HuH-7.5 (cell line): ENCODE results near the gene ARSB.
"Not testable (repeated sequence)": the region's sequence is repeated elsewhere in the genome, so short reads cannot be mapped to it uniquely, and the experiment has no call there.

Source experiments
- DNase-seq: peaks from one replicate; pipeline ENCODE4 v3.0.0; 2011; ENCODE audit warnings: low spot score

ARSB gene

GRCh38 chr5:78747705-78748359 lies 237.3 kb downstream of the ARSB start:
- no peak for DNase-seq

GRCh38 chr5:78747055-78747454 lies 238.1 kb downstream of the ARSB start:
- DNase-seq = no peak

- DNase-seq = no peak
Measured at GRCh38 chr5:78746021-78746770, 238.9 kb downstream of the ARSB start.

- DNase-seq = no peak
Measured at GRCh38 chr5:78744951-78745534, 240.1 kb downstream of the ARSB start.

GRCh38 chr5:78741019-78741418 lies 244.1 kb downstream of the ARSB start:
- DNase-seq = no peak

- DNase-seq = no peak
Measured at GRCh38 chr5:78738693-78739300, 246.3 kb downstream of the ARSB start.

GRCh38 chr5:78738104-78738503 lies 247.0 kb downstream of the ARSB start:
- no peak for DNase-seq

- no peak for DNase-seq
Measured at GRCh38 chr5:78735834-78736463, 249.2 kb downstream of the ARSB start.

- no peak for DNase-seq
Measured at GRCh38 chr5:78734950-78735349, 250.2 kb downstream of the ARSB start.

- DNase-seq = no peak
Measured at GRCh38 chr5:78734094-78734845, 250.8 kb downstream of the ARSB start.

GRCh38 chr5:78732721-78733120 lies 252.4 kb downstream of the ARSB start:
- not testable (repeated sequence) for DNase-seq

- no peak for DNase-seq
Measured at GRCh38 chr5:78731884-78732283, 253.2 kb downstream of the ARSB start.

GRCh38 chr5:78730300-78731094 lies 254.6 kb downstream of the ARSB start:
- DNase-seq = no peak

- peak; percentile 42 for DNase-seq
Measured at GRCh38 chr5:78727786-78728761, 257.0 kb downstream of the ARSB start.
